Endothelial cell of umbilical vein (primary cell): ENCODE data around the gene DSCAML1. TPM values are rescaled to one million over a fixed set of nuclear protein-coding genes. Genes with fewer than 3 reads are reported as not detected.

Experiments used
- BruUV-seq: library from RNA; stranded (reverse); fragments of 400-500 nt; replicated peaks from 2 replicates; lab custom pipeline; 2021; lab: Mats Ljungman, UMichigan
- CTCF ChIA-PET: fragments of 300-600, 350-600 bp; sonication (Branson Sonifier 250); formaldehyde crosslinking; loops from one replicate; lab custom pipeline; 2021; ENCODE audit warnings: antibody characterized with exemption, inconsistent platforms; lab: Charles Lee
- POLR2A ChIA-PET: fragments of 300-600, 350-600 bp; sonication (Branson Sonifier 250); formaldehyde crosslinking; loops from one replicate; lab custom pipeline; 2021; ENCODE audit warnings: antibody characterized with exemption, inconsistent platforms; lab: Charles Lee
- DNase-seq: peaks from one replicate; pipeline ENCODE4 v3.0.0-alpha.2; 2011; ENCODE audit warnings: low read depth, low spot score
- FAIRE-seq: peaks from 2 replicates; lab custom pipeline; 2011; peaks lifted over from hg19 to GRCh38; lab: Jason Lieb, UNC
- H2AFZ ChIP-seq: 2 replicates; pipeline ENCODE4 v1.6.0; 2012; ENCODE audit warnings: low read depth, low read length, control low read depth, inconsistent platforms
- H3K27ac ChIP-seq: 2 replicates; pipeline ENCODE4 v1.5.1; 2011; ENCODE audit warnings: low read depth, mild to moderate bottlenecking, control low read depth, low read length, moderate library complexity; ENCODE audit not compliant: insufficient read depth
- H3K27me3 ChIP-seq, 2 experiments: 2 replicates each; pipeline versions ENCODE4 v1.6.0 to v1.6.1; 2011; ENCODE audit warnings: low read length in 2 of 2, mixed read lengths in 1 of 2; ENCODE audit not compliant: control insufficient read depth in 2 of 2, insufficient read depth in 2 of 2
- H3K36me3 ChIP-seq, 2 experiments: 2 replicates in 1 of 2; 3 replicates in 1 of 2; pipeline ENCODE4 v1.5.1; 2011; ENCODE audit warnings: low read length in 2 of 2, mild to moderate bottlenecking in 1 of 2, moderate library complexity in 1 of 2; ENCODE audit not compliant: control insufficient read depth in 2 of 2, insufficient read depth in 2 of 2; ENCODE audit errors: extremely low read depth in 1 of 2
- H3K4me1 ChIP-seq: 3 replicates; pipeline ENCODE4 v1.5.1; 2011; ENCODE audit warnings: mild to moderate bottlenecking, low read length; ENCODE audit not compliant: control insufficient read depth, insufficient read depth; ENCODE audit errors: extremely low read depth
- H3K4me2 ChIP-seq: 2 replicates; pipeline ENCODE4 v1.6.1; 2011; ENCODE audit warnings: low read length, control low read depth, mixed read lengths; ENCODE audit not compliant: insufficient read depth
- H3K4me3 ChIP-seq, 3 experiments: fragments of 200-600 bp in 1 of 3; sonication (generic), shearing (Covaris generic) in 1 of 3; replicated peaks in 1 of 3; 2 replicates each; pipeline ENCODE4 v1.5.1; 2011 to 2016; ENCODE audit warnings: control low read depth in 3 of 3, low read length in 3 of 3, mild to moderate bottlenecking in 2 of 3, inconsistent platforms in 1 of 3, low read depth in 1 of 3, moderate library complexity in 1 of 3; ENCODE audit not compliant: insufficient read depth in 1 of 3
- H3K79me2 ChIP-seq: 2 replicates; pipeline ENCODE4 v1.6.0; 2012; ENCODE audit warnings: low read length, inconsistent platforms; ENCODE audit not compliant: control insufficient read depth, insufficient read depth
- H3K9ac ChIP-seq: replicated peaks from 2 replicates; pipeline ENCODE3; 2011; ENCODE audit warnings: low read length, control low read depth; ENCODE audit not compliant: insufficient read depth; ENCODE audit errors: extremely low read depth
- H3K9me1 ChIP-seq: replicated peaks from 3 replicates; pipeline ENCODE4 v1.6.0; 2011; ENCODE audit warnings: mild to moderate bottlenecking, low read length; ENCODE audit not compliant: control insufficient read depth, insufficient read depth; ENCODE audit errors: extremely low read depth
- H3K9me3 ChIP-seq: replicated peaks from 2 replicates; pipeline ENCODE4 v1.5.1; 2012; ENCODE audit warnings: low read length, inconsistent platforms; ENCODE audit not compliant: control insufficient read depth, insufficient read depth
- H4K20me1 ChIP-seq: replicated peaks from 2 replicates; pipeline ENCODE3; 2011; ENCODE audit warnings: mild to moderate bottlenecking, low read length; ENCODE audit not compliant: control insufficient read depth, insufficient read depth; ENCODE audit errors: extremely low read depth
- CTCF ChIP-seq, 2 donors: IDR thresholded peaks; 1 replicate in 1 of 2; 2 replicates in 1 of 2; pipeline ENCODE4 v1.5.1; 2011; ENCODE audit warnings: low read length in 2 of 2, mild to moderate bottlenecking in 2 of 2, moderate library complexity in 2 of 2, control low read depth in 1 of 2, inconsistent platforms in 1 of 2, low read depth in 1 of 2; ENCODE audit not compliant: insufficient read depth in 1 of 2; ENCODE audit errors: extremely low read depth in 1 of 2
- JUN ChIP-seq: IDR thresholded peaks from 2 replicates; pipeline ENCODE4 v1.6.1; 2011; ENCODE audit warnings: borderline replicate concordance, low read depth; ENCODE audit not compliant: insufficient read length, insufficient read depth
- MAX ChIP-seq: IDR thresholded peaks from 2 replicates; pipeline ENCODE4 v1.6.1; 2011; ENCODE audit not compliant: insufficient read depth, insufficient read length
- MYC ChIP-seq: IDR thresholded peaks from one replicate; pipeline ENCODE4 v1.6.1; 2011; ENCODE audit warnings: mild to moderate bottlenecking, low read depth, low read length
- dilution Hi-C: fragments of 300-500 bp; cut with MboI; formaldehyde crosslinking; loops from one replicate; pipeline ENCODE4 v1.15.0; 2019; ENCODE audit warnings: low sequenced_read_pairs; ENCODE audit not compliant: extremely low pct_ligation_motif_present
- intact Hi-C: fragments of 100-400 bp; cut with micrococcal nuclease; formaldehyde crosslinking; loops from one replicate; pipeline ENCODE4 v1.10.0; 2022
- polyA plus RNA-seq, 4 experiments: library from polyadenylated mRNA; depleted of rRNA in 3 of 4; stranded (reverse) in 3 of 4; unstranded in 1 of 4; fragments of >200 nt; gene quantifications; 2 replicates each; pipeline versions ENCODE4 v1.2.1 to v1.2.3, GENCODE V29; 2011 to 2012; ENCODE audit warnings: missing spikeins in 1 of 4
- total RNA-seq: library from RNA; stranded (reverse); gene quantifications from 2 replicates; pipeline ENCODE4 v1.2.3, GENCODE V29; 2021

The DSCAML1 gene
- total and polyA plus RNA-seq, 2 donors (not counting 3 experiments of a cell fraction or from before 2014, with no cell fraction given) = not detected

GRCh38 chr11:117717485-117718314 is 79.3 kb downstream of the DSCAML1 start:
- no peak for FAIRE-seq
- no peak for DNase-seq
- POLR2A ChIA-PET = no interaction called here
- no peaks in the 10 kb centered on the region for H3K36me3 ChIP-seq
- no peaks in the 10 kb centered on the region for H3K4me1 ChIP-seq
- peaks cover 2% of the 10 kb centered on the region in 2 experiments for H3K27me3 ChIP-seq
- intact Hi-C loops (no loop called here), dilution Hi-C loops (no loop called here)
- no TSS peak for BruUV-seq
- no peak overlapping the region for H2AFZ ChIP-seq
- no peaks in the 10 kb centered on the region for H3K9me1 ChIP-seq
- H4K20me1 ChIP-seq = no peaks in the 10 kb centered on the region
- TF ChIP-seq CTCF (IDR thresholded peaks at IDR 0.05; ENCODE audit: extremely low read depth in 1 of 2, insufficient read depth in 1 of 2, low read depth in 1 of 2, low read length in 2 of 2) = no peak
- no peak for TF ChIP-seq MYC
- TF ChIP-seq JUN = no peak
- TF ChIP-seq MAX = no peak
- H3K4me2 ChIP-seq = no peak overlapping the region
- H3K4me3 ChIP-seq = no peak overlapping the region
- no peak overlapping the region for H3K27ac ChIP-seq
- CTCF ChIA-PET = no interaction called here
- H3K79me2 ChIP-seq = no peaks in the 10 kb centered on the region
- no peaks in the 10 kb centered on the region for H3K9me3 ChIP-seq
- H3K9ac ChIP-seq = no peak overlapping the region
